ENCODE data around the gene EPS15.

The EPS15 gene

DNA sequence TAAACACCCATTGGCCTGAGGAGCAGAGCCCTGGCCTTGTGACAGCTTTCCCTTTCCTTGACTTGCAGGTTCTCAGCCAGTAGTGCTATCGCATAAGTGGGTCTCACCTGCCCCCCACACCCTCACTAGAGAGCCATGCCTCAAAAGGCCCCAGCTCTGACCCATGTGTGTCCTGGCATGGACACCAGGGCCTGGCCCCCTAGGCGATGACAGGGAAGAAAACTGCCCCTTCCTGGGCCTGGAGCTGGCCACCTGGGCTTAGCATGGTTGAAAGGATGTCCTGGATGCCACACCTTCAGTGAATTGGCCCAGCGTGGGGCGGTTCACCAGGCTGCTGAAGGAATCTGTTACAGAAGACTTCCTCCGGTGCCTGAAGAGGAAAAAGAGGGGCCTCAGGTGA lies 207.2 kb downstream of the EPS15 start:
- no peak for DNase-seq

- no peak for DNase-seq
These were observed 208.0 kb downstream of the EPS15 start for GRCh38 chr1:51310871-51311613.

- no peak for DNase-seq
These were observed 209.8 kb downstream of the EPS15 start for GRCh38 chr1:51309291-51309690.

- DNase-seq = no peak
These were observed 210.4 kb downstream of the EPS15 start for GRCh38 chr1:51308636-51309035.

DNA sequence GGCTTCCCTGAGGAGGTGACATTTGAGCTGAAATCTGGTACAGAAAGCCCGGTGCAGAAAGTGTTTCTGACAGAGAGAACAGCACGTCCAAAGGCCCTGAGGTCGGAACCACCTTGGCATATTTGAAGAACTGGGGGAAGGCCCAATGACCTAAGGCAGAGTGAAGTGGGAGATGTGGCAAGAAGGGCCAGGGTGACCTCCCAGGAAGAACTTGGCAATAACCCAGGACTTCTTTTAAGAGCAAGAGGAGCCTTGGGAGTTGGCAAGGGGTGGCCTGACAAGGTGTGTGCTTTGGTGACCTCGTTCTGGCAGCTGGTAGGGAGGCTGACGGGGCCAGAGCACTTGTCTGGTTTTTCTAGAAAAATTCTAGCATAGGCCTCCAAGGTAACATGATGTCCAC lies 212.1 kb downstream of the EPS15 start:
- no peak for DNase-seq

- no peak for DNase-seq
These were observed 213.7 kb downstream of the EPS15 start for GRCh38 chr1:51305371-51305823.

DNA sequence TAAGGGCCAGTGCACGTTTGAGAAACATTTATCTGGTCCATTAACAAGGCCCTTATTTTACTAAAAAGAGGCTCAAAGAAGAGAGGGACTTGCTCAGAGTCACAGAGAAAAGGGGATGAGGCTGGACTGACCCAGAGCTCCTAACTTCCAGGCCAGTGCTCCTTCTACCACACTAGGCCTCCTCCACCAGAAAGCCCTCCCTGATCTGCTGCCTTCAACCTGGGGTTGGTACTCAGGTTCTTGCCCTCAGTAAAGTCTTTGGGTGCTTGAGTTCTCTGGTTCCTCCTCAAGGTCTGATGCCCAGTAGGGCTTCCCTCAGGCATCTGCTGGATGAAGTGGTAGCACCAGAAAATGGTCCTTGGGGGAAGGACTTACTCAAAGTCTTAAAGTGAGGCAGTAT lies 214.7 kb downstream of the EPS15 start:
- DNase-seq = no peak
